Measurements from ENCODE around the gene UBE2E1.
"Not testable (repeated sequence)": the region's sequence is repeated elsewhere in the genome, so short reads cannot be mapped to it uniquely, and the experiment has no call there.

The UBE2E1 gene

GRCh38 chr3:23822559-23822958, 16.8 kb downstream of the UBE2E1 start:
- DNase-seq = no peak

GRCh38 chr3:23823620-23824019, 17.9 kb downstream of the UBE2E1 start:
- DNase-seq = no peak

- no peak for DNase-seq
Observed at GRCh38 chr3:23824699-23825444, 19.1 kb downstream of the UBE2E1 start.

- DNase-seq = no peak
Observed at GRCh38 chr3:23825802-23826201, 20.0 kb downstream of the UBE2E1 start.

GRCh38 chr3:23826382-23827064, 20.8 kb downstream of the UBE2E1 start:
- DNase-seq = no peak

- DNase-seq = no peak
Observed at GRCh38 chr3:23829242-23829934, 23.6 kb downstream of the UBE2E1 start.

GRCh38 chr3:23830869-23831484, 25.2 kb downstream of the UBE2E1 start:
- DNase-seq = no peak

GRCh38 chr3:23831517-23832394, 26.0 kb downstream of the UBE2E1 start:
- no peak for DNase-seq

GRCh38 chr3:23832523-23832922, 26.8 kb downstream of the UBE2E1 start:
- no peak for DNase-seq

- DNase-seq = no peak
Observed at GRCh38 chr3:23834082-23834870, 28.5 kb downstream of the UBE2E1 start.

- DNase-seq = no peak
Observed at GRCh38 chr3:23835087-23835486, 29.3 kb downstream of the UBE2E1 start.

- DNase-seq = no peak
Observed at GRCh38 chr3:23835802-23836201, 30.0 kb downstream of the UBE2E1 start.

GRCh38 chr3:23836536-23837230, 30.9 kb downstream of the UBE2E1 start:
- DNase-seq = no peak

- no peak for DNase-seq
Observed at GRCh38 chr3:23837286-23837685, 31.5 kb downstream of the UBE2E1 start.

GRCh38 chr3:23837691-23838090, 31.9 kb downstream of the UBE2E1 start:
- DNase-seq = no peak

GRCh38 chr3:23840521-23840920, 34.8 kb downstream of the UBE2E1 start:
- no peak for DNase-seq

- DNase-seq = no peak
Observed at GRCh38 chr3:23843869-23844268, 38.1 kb downstream of the UBE2E1 start.

- no peak for DNase-seq
Observed at GRCh38 chr3:23845326-23846216, 39.8 kb downstream of the UBE2E1 start.

GRCh38 chr3:23849462-23849861, 43.7 kb downstream of the UBE2E1 start:
- not testable (repeated sequence) for DNase-seq

GRCh38 chr3:23856286-23856685, 50.5 kb downstream of the UBE2E1 start:
- no peak for DNase-seq

Measured in NCI-H226 (cell line).